H9 (cell line): ENCODE data around the gene USP49. TPM values are rescaled to one million over a fixed set of nuclear protein-coding genes. Genes with fewer than 3 reads are reported as not detected.

Experiments used
- DNase-seq: peaks from one replicate; pipeline ENCODE4 v3.0.0-alpha.2; 2017
- H2AFZ ChIP-seq: one replicate; pipeline ENCODE4 v1.6.1; 2013; ENCODE audit warnings: mild to moderate bottlenecking, low read length, control low read depth, moderate library complexity
- H2AK5ac ChIP-seq: 2 replicates; pipeline ENCODE4 v1.6.1; 2013; ENCODE audit warnings: low read length, control low read depth, mixed read lengths; ENCODE audit not compliant: insufficient read length
- H2BK120ac ChIP-seq: one replicate; pipeline ENCODE4 v1.6.1; 2013; ENCODE audit warnings: low read depth, mild to moderate bottlenecking, low read length, control low read depth, inconsistent platforms; ENCODE audit not compliant: poor library complexity, severe bottlenecking
- H2BK12ac ChIP-seq: 2 replicates; pipeline ENCODE4 v1.6.1; 2013; ENCODE audit warnings: low read length, control low read depth, mixed read lengths, low read depth; ENCODE audit not compliant: insufficient read length
- H2BK15ac ChIP-seq: 2 replicates; pipeline ENCODE4 v1.6.1; 2013; ENCODE audit warnings: low read depth, low read length, control low read depth
- H2BK20ac ChIP-seq: one replicate; pipeline ENCODE4 v1.6.1; 2013; ENCODE audit warnings: low read depth, mild to moderate bottlenecking, low read length, control low read depth, inconsistent platforms; ENCODE audit not compliant: poor library complexity, severe bottlenecking
- H2BK5ac ChIP-seq: 2 replicates; pipeline ENCODE4 v1.6.1; 2013; ENCODE audit warnings: low read length, control low read depth, mixed read lengths; ENCODE audit not compliant: insufficient read length
- H3K14ac ChIP-seq: 2 replicates; pipeline ENCODE4 v1.6.1; 2013; ENCODE audit warnings: low read length, control low read depth; ENCODE audit not compliant: insufficient read depth
- H3K18ac ChIP-seq: 2 replicates; pipeline ENCODE4 v1.6.1; 2013; ENCODE audit warnings: low read depth, mild to moderate bottlenecking, mixed read lengths, low read length, control low read depth; ENCODE audit not compliant: insufficient read length
- H3K23ac ChIP-seq: 2 replicates; pipeline ENCODE4 v1.6.1; 2013; ENCODE audit warnings: low read length, control low read depth, mixed read lengths, low read depth; ENCODE audit not compliant: insufficient read length
- H3K23me2 ChIP-seq: 2 replicates; pipeline ENCODE4 v1.6.1; 2013; ENCODE audit warnings: low read depth, mild to moderate bottlenecking, mixed read lengths, low read length, control low read depth; ENCODE audit not compliant: insufficient read length, poor library complexity, severe bottlenecking
- H3K27ac ChIP-seq: 2 replicates; pipeline ENCODE4 v1.5.1; 2013; ENCODE audit warnings: low read length, control low read depth, mixed read lengths, low read depth; ENCODE audit not compliant: insufficient read length
- H3K27me3 ChIP-seq: 2 replicates; pipeline ENCODE4 v1.6.1; 2013; ENCODE audit warnings: low read length, control low read depth, inconsistent platforms; ENCODE audit not compliant: insufficient read depth
- H3K4ac ChIP-seq: 2 replicates; pipeline ENCODE4 v1.6.1; 2013; ENCODE audit warnings: low read depth, mild to moderate bottlenecking, control low read depth, inconsistent platforms, low read length, moderate library complexity
- H3K4me1 ChIP-seq: 2 replicates; pipeline ENCODE4 v1.6.1; 2013; ENCODE audit warnings: low read length, control low read depth, inconsistent platforms; ENCODE audit not compliant: insufficient read depth
- H3K4me2 ChIP-seq: 2 replicates; pipeline ENCODE4 v1.6.1; 2013; ENCODE audit warnings: low read length, control low read depth, mixed read lengths; ENCODE audit not compliant: insufficient read length, insufficient read depth
- H3K56ac ChIP-seq: 2 replicates; pipeline ENCODE4 v1.6.1; 2013; ENCODE audit warnings: low read depth, mild to moderate bottlenecking, mixed read lengths, low read length, control low read depth; ENCODE audit not compliant: insufficient read length
- H3K79me1 ChIP-seq: 2 replicates; pipeline ENCODE4 v1.6.1; 2013; ENCODE audit warnings: low read depth, mild to moderate bottlenecking, moderate library complexity, low read length, control low read depth, inconsistent platforms; ENCODE audit not compliant: insufficient read depth, poor library complexity, severe bottlenecking
- H3K79me2 ChIP-seq: 2 replicates; pipeline ENCODE4 v1.6.1; 2013; ENCODE audit warnings: low read length, control low read depth, inconsistent platforms; ENCODE audit not compliant: insufficient read depth
- H3K9ac ChIP-seq: 2 replicates; pipeline ENCODE4 v1.6.1; 2013; ENCODE audit warnings: low read length, control low read depth, mixed read lengths; ENCODE audit not compliant: insufficient read length; ENCODE audit errors: extremely low read depth
- H3K9me3 ChIP-seq: one replicate; pipeline ENCODE4 v1.6.1; 2013; ENCODE audit warnings: low read depth, low read length, inconsistent platforms; ENCODE audit not compliant: control insufficient read depth
- H3T11ph ChIP-seq: one replicate; pipeline ENCODE4 v1.6.1; 2013; ENCODE audit warnings: mild to moderate bottlenecking, low read length, control low read depth, inconsistent platforms
- H4K20me1 ChIP-seq: one replicate; pipeline ENCODE4 v1.6.1; 2013; ENCODE audit not compliant: control insufficient read depth, insufficient read length, insufficient read depth
- H4K5ac ChIP-seq: 2 replicates; pipeline ENCODE4 v1.6.1; 2013; ENCODE audit warnings: low read depth, mild to moderate bottlenecking, mixed read lengths, low read length, control low read depth; ENCODE audit not compliant: insufficient read length
- H4K8ac ChIP-seq: replicated peaks from 2 replicates; pipeline ENCODE4 v1.6.1; 2013; ENCODE audit warnings: low read length, control low read depth, mixed read lengths, low read depth; ENCODE audit not compliant: insufficient read length
- H4K91ac ChIP-seq: 2 replicates; pipeline ENCODE4 v1.6.1; 2013; ENCODE audit warnings: low read depth, mild to moderate bottlenecking, moderate library complexity, mixed read lengths, low read length, control low read depth; ENCODE audit not compliant: insufficient read length
- H3K27ac Mint-ChIP-seq, 3 experiments: 2 replicates in 2 of 3; 3 replicates in 1 of 3; pipeline ENCODE4 v1.8.0; 2020 to 2021; ENCODE audit warnings: mixed read lengths in 3 of 3, mild to moderate bottlenecking in 1 of 3, moderate library complexity in 1 of 3
- H3K27me3 Mint-ChIP-seq: 2 replicates; pipeline ENCODE4 v1.8.0; 2021; ENCODE audit warnings: low read depth, mild to moderate bottlenecking, moderate library complexity, mixed read lengths
- H3K36me3 Mint-ChIP-seq, 3 experiments: 2 replicates in 2 of 3; 3 replicates in 1 of 3; pipeline ENCODE4 v1.8.0; 2020 to 2021; ENCODE audit warnings: low read depth in 3 of 3, mixed read lengths in 3 of 3; ENCODE audit not compliant: insufficient read depth in 1 of 3
- H3K4me1 Mint-ChIP-seq, 2 experiments: 2 replicates each; pipeline ENCODE4 v1.8.0; 2020; ENCODE audit warnings: mixed read lengths in 2 of 2
- H3K4me3 Mint-ChIP-seq, 2 experiments: 2 replicates in 1 of 2; 3 replicates in 1 of 2; pipeline ENCODE4 v1.8.0; 2020 to 2021; ENCODE audit warnings: mild to moderate bottlenecking in 2 of 2, mixed read lengths in 2 of 2, moderate library complexity in 1 of 2
- H3K9me3 Mint-ChIP-seq, 2 experiments: 2 replicates in 1 of 2; 3 replicates in 1 of 2; pipeline ENCODE4 v1.8.0; 2020; ENCODE audit warnings: mild to moderate bottlenecking in 2 of 2, mixed read lengths in 2 of 2, moderate library complexity in 1 of 2
- CTCF ChIP-seq: fragments of 200-600 bp; sonication (generic); conservative IDR thresholded peaks from 3 replicates; pipeline ENCODE4 v1.8.0; 2021; ENCODE audit warnings: antibody characterized with exemption, mild to moderate bottlenecking
- WGBS: extraction: QIAGEN DNeasy Blood & Tissue Kit; methylation state at CpG from one replicate; pipeline ENCODE4 v1.1.7; 2013; ENCODE audit warnings: missing lambda C conversion rate, low lambda C conversion rate, mixed read lengths; ENCODE audit not compliant: insufficient read length; ENCODE audit errors: extremely low coverage; 5-methylcytosine and 5-hydroxymethylcytosine counted together
- total RNA-seq: library from RNA; stranded (reverse); gene quantifications from 2 replicates; pipeline ENCODE4 v1.2.1, GENCODE V29; 2021

The USP49 gene
- total RNA-seq, 1 experiment from 2014 or later, result 19.0 TPM

GRCh38 chr6:41881506-41881905 lies 13.7 kb downstream of the USP49 start:
- H4K20me1 ChIP-seq, result no peaks in the 10 kb centered on the region
- no peaks in the 10 kb centered on the region for H3K23me2 ChIP-seq
- no peaks in the 10 kb centered on the region for H3K79me2 ChIP-seq
- no peak overlapping the region for H3K18ac ChIP-seq
- no peak overlapping the region for H2BK12ac ChIP-seq
- Mint-ChIP-seq H3K4me1 (peaks cover 8 to 10% of the 10 kb centered on the region in 2 experiments), H3K27ac (no peak overlapping the region), H3K9me3 (no peaks in the 10 kb centered on the region), H3K27me3 (no peaks in the 10 kb centered on the region), H3K4me3 (no peak overlapping the region), H3K36me3 (peaks cover 0 to 11% (median 1%) of the 10 kb centered on the region in 3 experiments; a peak in 3 of 7 replicates)
- H3K4me2 ChIP-seq, result no peak overlapping the region
- H2AK5ac ChIP-seq, result no peak overlapping the region
- no peaks in the 10 kb centered on the region for H3K9me3 ChIP-seq
- no peak overlapping the region for H2BK120ac ChIP-seq
- no peak for TF ChIP-seq CTCF
- H2AFZ ChIP-seq, result no peak overlapping the region
- H3K27me3 ChIP-seq, result no peaks in the 10 kb centered on the region
- H2BK20ac ChIP-seq, result no peak overlapping the region
- no peak overlapping the region for H4K5ac ChIP-seq
- H3K9ac ChIP-seq, result no peak overlapping the region
- no peak overlapping the region for H3T11ph ChIP-seq
- no peaks in the 10 kb centered on the region for H3K4me1 ChIP-seq
- no peak overlapping the region for H2BK5ac ChIP-seq
- WGBS, result no CpG with 5 or more reads among the region's 1 CpG
- H4K8ac ChIP-seq, result no peak overlapping the region
- DNase-seq, result no peak
- H3K79me1 ChIP-seq, result peaks cover 4% of the 10 kb centered on the region
- H3K56ac ChIP-seq, result no peak overlapping the region
- H4K91ac ChIP-seq, result no peak overlapping the region
- H2BK15ac ChIP-seq, result no peak overlapping the region
- H3K14ac ChIP-seq, result no peak overlapping the region
- H3K23ac ChIP-seq, result no peak overlapping the region
- no peak overlapping the region for H3K27ac ChIP-seq
- no peak overlapping the region for H3K4ac ChIP-seq
